Stimulated activated CD8-positive, alpha-beta memory T cell treated with anti-CD3 and anti-CD28 coated beads, Interleukin-7, amount 100 ng/mL, for 4 hours (primary cell): ENCODE data around the gene TAF3.

Experiments used
- DNase-seq, 2 donors: peaks; one replicate each; pipeline ENCODE4 v3.0.0-alpha.2; 2020; ENCODE audit warnings: low read depth in 2 of 2

Gene TAF3

DNA sequence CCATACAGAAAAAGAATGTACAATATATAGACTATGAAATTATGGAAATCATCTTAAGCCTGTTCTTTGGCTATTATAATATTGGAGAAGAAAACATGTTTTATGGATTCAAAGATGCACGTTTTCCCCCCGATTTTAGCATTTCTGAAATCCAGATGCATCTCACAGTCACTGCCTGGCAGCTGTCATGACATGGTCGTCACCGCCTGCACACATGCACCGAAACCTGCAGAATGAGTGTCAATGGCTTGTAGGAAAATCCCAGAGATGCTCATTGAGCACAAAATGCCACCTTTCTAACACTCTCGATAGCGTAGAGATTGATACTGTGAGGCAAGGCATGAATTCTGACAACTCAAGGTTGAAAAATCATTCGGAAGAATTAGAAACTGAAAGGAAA lies 115.5 kb downstream of the TAF3 start:
- DNase-seq: no peak

DNA sequence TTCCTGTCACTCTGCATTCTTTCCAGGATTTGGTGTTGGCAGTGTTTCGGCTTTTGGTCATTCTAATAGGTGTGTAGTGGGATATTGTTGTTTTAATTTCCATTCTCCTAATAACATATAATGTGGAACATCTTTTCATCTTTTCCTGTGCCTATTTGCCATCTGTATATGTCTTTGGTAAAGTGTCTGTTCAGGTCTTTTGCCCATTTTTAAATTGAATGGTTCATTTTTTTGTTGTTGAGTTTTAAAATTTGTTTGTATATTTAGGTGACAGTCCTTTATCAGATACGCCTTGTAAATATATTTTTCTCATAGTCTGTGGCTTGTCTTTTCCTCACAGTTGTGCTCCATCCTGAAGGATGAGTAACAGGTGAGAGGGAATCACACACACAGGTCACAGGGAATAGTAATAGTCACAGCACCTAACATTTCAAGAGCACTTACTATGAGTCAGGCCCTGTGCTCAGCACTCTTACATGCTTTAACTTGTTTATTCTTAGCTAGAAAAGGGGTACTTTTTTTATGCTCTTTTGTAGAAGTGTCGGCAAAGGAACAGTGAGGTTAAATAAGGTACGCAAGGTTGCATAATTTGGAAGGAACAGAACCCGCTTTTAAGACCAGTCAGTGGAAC lies 119.1 kb downstream of the TAF3 start:
- DNase-seq: no peak

DNA sequence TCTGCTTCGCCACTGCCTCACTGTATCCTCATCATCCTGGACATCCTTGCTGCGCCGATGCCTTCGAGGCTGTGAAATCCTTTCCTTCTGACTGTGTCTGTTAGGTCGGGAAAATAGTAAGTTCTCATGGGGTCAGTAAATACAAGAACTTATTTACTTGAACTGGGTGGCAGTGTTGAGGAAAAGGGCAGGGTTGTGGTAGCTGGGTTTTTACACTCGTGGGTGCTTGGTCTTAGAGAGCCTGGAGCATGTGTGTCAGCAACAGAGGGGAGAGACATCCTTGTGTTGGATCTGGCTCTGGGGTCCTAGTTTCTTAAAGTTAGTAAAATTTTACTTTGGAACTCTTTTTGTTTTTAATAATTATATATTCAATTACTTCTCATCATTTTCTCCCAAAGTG lies 123.3 kb downstream of the TAF3 start:
- DNase-seq: no peak

DNA sequence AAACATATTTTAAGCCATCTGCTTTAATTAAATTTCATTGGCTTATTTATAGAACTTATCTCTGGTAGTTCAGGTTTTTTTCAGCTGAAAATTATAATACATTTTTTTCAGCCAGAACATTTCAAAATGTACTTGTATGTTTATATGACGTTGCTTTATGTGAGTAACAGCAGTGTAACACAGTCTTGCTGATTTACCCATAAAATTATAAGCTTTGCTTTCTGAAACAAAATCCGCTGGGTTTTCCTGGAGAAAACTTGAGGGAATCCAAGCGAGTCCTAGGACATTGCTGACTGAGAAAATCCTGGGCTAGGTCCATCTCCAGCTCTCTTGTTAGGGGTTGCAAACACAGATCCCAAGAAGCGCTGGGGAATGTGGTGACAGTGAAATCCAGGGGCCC lies 124.0 kb downstream of the TAF3 start:
- DNase-seq: no peak

DNA sequence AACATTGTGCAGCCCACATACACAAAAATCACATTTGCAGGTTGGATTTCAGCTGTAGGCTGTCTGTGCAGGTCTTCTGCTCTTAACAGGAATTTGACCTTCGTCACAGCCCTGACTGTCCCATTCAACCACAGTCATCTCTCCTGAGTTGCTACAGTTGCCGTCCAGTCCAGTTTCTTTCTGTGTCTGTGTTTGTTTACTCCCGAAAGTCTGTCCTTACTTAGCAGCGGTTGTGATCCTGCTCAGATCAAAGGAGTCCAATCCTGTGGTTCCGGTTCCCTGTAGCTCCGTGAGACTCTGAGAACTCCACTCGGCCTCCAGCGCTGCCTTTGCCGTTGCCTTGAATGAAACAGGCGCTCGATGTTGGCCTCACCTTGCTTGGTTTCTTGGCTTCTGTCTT lies 124.6 kb downstream of the TAF3 start:
- no peak for DNase-seq

DNA sequence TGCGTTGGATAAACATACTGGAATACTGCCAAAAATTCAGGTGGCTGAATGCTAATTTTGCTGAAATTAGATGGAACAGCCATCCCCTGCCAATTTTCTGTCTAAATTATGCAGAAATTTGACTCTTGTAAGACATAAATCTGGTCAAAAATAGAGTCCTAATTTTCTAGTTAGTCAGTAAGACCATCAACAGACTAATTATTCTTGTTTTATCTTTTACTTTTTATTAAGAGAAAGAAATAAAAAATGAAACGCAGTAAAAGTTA lies 125.8 kb downstream of the TAF3 start:
- no peak for DNase-seq

DNA sequence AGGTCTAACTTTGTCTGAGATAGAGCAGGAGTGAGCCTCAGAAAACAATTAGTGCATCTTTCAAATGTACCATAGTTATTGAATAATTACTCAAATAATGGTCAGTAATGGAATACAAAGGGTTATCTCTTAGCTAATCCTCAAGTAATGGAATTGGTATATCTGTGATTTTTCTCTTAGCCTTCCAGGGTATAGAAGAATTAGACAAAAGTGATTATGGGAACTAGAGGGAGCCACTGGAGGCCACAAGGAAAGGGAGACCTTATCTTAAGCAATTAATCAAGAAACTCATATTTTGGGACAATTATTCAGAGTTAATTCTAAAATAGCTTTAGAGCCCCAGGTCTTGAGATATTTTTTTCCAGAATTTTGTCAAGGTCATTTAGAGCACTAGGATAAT lies 126.2 kb downstream of the TAF3 start:
- no peak for DNase-seq

DNA sequence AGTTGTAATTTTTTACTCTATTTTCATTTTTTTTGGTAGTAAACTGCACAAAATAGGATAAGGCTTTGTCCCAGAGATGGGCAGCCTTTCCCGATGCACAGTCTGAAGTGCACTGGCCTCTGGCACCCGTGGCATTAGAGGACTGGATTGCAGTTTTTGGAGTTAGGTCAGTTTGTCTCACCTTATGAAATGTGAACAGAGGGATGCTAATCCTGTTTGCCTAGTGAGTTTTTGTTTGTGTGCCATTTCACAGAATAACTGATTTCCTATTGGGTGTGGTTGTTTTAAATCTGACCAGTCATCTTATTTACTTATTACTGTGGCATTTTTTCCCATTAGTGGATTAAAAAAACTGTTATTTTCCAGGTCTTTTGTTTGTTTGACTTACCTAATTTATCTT lies 126.7 kb downstream of the TAF3 start:
- no peak for DNase-seq

DNA sequence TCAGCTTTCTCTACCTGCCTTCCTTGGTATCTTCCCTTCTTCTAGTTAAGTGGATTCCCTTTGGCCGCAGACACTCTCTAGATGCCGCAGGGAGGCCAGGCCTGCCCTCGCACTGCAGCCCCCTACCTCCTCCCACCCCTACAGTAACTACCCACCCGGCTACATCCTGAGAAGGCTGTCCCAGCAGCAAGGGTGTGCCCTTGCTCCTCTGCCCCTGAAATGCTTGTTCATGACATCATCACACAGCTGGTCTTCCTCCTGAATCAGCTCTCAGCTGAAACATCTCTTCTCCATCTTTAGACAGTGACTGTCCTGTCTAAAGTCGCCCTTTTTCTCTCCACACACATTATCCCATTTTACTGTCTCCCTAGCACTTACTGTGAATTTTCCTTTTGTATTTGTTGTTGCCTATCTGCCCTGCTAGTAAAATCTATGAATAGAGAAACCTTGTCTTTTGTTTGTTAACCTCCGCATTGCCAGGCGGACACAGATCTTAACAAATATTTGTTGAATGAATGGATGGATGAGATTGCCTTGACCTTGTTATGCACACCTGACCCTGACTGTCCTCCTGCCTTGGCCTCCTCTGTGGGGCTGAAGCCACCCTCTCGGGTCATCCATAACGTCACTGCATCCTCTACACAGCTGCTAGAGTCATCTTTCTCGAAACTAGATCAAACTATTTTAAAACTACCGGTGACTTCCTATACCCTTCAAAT lies 127.3 kb downstream of the TAF3 start:
- DNase-seq: no peak

DNA sequence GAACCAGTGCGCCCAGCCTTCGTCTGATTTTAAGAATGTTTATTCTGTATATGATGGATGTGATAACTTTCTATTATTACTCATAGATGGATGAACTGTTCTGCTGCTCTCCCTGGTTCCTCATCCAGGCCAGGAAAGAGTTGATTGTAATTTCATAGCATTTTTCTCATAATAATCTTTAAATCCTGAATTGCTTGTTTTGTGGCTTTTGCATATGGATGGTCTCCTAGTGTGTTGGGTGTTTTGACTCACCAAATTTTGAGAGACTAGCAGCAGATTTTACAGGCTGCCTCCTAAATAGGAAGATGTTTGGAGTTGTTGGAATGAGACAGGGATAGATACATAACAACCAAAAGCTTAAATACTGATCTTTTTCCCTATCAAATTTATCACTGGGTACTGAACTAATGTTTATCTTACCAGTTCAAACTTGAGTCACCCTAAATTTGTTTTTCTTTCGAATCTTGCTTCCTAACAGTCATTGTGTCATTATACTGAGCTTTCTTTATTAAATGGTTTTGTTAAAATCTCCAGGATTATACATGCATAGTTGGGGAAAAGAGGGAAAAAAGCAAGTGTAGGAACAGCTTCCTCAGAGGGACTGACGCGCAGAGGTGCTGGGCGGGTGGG lies 130.2 kb downstream of the TAF3 start:
- no peak for DNase-seq

DNA sequence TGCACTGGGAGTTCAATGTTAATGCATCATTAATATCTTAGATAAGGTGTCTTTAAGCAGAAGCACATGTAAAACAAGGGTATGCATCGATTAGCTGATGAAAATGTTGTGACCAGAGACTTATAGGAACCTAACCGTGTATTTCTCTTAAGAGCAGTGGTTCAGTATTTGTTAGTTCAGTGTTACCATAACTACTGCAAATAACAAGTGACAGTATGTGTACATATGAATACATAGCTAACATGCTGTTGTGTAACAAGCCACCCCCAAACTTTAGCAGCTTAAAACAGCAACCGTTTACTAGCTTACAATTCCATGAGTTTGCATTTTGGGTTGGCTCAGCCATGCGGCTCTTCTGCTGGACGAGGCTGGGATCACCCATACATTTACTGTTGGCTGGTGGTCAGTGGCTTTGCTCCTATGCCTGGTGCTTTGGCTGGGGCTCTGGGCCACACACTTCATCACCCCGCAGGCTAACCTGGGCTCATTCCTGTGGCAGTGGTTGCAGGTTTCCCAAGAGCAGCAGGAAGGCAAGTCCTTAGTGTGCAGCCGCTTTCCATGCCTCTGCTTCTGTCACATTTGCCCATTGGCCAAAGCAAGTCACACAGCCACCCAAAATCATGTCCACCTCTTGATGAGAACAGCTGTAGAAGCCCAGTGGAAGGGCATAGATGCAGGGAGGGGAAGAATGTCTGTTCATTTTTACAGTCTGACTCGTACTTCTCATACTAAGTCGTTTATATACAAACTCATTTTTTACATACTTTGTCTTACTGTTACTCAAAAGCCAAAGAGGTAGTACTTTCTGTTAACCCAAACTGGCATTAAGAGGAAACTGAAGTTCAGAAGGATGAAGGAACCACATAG lies 132.9 kb downstream of the TAF3 start:
- no peak for DNase-seq

DNA sequence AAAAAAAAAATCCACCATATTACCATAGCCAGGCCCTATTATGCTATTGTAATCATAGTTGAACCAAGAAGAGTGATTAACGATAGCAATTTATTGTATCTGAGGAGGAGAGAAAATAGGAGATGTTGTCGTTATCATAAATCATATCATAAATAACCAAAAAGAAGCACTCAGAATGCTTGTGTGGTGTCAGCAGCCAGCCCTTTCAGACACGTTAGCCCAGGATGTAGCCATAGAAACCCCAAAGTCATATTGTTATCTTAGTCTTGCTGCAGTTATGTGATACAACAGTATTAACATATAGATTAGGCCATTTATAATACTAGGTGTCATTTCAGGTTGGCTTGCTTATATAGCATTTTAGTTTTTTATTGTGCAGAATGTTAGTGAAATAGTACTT lies 134.0 kb downstream of the TAF3 start:
- no peak for DNase-seq

DNA sequence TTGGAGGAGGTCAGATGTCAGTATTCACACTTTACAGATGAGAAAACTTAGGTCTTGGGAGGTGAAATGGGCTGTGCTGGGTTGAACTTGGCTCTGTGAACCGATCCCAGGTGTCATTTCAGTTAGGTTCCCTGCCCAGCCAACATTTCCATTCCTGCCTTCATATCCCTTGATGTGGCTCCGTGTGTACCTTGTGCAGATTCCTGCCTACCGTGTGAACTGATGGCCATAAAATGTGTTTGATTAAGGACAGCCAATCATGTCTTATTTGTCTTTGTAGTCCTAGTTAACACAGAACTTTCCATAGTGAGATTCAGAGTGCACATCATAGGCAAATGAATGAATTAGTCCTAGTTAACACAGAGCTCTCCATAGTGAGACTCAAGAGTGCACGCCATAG lies 135.1 kb downstream of the TAF3 start:
- no peak for DNase-seq

DNA sequence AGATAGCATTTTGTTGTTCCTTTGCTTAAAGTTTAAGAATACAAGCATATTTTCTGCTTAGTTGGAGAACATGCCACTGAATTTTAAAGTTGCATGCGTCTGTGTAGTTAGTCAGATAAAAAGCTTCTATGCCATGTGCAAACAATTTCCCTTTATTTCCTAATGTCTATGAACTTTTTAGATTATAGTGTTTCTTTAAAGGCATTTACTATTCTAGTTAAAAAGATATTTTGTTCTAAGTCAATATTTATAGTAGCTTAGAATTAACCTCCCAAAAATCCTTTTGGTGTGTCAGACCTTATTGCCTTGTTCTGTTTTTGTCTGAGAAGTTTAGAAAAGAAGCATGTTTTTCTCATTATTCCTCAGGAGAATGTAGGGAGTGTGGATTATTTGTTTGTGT lies 137.1 kb downstream of the TAF3 start:
- DNase-seq: no peak

DNA sequence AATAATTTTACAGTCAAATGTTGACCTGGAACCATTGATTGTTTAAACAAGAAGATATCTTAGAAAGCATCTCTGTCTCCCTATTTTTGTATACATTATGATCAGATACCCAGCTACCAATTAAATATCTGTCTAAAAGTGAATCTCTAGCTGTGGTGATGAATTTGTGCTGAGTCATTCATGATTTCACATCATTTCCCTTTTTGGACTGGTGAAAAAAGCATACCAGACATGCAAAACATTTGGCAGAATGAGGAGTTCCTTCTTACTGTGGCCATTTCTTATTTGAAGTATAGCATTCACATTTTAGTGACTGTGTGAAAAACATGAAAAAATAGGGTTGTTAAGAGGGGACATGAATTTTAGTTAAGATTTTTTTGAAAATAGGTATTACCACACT lies 138.2 kb downstream of the TAF3 start:
- DNase-seq: no peak

DNA sequence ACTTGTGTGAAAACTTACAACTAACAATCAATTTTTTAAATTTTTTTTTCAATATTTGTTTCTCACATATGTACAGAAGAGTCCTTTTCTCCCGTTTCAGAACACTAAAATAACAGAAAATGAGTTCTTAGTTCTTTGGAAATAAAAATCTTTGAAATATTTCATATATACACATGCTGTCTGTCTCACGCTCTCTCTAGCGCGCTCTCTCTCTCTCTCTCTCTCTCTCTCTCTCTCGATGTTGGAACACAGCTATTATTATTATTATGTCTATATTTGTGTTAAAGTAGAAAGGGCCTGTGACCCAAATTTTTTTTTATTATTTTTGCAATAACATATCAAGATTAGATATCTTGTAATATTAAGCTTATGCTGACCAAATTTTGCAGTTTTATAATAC lies 139.3 kb downstream of the TAF3 start:
- no peak for DNase-seq

DNA sequence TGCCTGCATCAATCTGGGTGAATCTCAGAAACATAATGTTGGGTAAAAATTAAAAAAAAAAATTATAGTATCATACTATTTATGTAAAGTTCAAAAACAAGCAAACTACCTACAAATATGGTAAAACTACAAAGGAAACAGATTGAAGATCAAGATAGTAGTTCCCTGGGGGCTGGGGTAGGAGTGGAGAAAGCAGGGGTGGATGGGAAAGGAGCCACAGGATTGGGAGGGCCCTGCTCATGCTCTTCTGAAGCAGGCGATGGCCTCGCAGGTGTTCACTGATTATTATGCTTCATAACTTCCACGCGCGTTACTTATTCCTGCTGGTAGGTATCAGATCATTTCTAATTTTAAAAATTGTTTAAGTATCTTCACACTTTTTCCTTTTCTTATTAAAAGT lies 140.1 kb downstream of the TAF3 start:
- DNase-seq: no peak

DNA sequence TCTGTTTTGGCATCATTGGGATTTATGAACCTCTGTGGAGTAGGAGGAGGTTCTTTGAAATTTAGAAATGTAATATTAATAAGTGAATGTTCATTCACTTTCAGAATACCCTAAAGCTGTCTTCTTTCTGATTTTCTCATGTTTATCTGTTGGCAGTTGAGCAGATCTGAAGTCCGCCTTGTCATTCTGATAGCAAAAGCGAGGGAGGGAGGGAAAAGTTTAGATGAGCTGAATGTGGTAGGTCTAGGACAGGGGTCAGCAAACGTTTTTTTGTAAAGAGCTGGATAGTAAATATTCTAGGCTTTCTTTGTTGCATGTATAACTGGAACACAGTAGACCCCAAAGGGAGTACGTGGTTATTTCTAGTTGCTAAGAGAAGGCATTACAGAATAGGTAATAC lies 141.8 kb downstream of the TAF3 start:
- no peak for DNase-seq

DNA sequence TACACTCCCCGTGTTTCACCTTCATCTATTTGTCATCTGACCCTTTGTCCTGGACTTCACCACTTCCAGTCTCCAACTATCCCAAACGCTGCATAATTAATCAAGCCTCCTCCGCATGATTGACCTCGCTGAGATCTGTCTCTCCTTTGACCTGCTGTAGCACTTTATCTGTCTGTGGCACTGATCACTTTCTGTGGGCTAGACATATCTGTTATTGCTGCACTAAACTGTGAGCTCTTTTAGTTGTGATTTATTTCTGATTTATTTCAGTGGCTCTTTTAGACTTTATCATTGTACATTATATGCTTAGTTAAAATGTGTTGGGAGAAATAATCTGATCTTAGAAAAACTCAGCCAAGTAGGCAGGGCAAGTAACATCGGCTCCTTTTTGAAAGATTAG lies 144.3 kb downstream of the TAF3 start:
- no peak for DNase-seq

DNA sequence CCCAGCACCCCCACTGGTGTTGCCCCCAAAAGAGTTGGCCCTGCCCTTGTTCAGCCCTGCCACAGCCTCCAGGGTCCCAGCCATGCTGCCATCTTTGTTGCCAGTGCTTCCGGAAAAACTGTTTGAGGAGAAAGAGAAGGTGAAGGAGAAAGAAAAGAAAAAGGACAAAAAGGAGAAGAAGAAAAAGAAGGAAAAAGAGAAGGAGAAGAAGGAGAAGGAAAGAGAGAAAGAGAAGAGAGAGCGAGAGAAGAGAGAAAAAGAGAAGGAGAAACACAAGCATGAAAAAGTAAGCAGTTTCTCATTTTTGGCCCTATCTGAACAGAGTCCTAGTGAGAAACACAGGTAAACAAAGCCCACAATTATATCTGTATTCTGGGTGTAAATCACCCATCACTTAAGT lies 147.2 kb downstream of the TAF3 start:
- no peak for DNase-seq

DNA sequence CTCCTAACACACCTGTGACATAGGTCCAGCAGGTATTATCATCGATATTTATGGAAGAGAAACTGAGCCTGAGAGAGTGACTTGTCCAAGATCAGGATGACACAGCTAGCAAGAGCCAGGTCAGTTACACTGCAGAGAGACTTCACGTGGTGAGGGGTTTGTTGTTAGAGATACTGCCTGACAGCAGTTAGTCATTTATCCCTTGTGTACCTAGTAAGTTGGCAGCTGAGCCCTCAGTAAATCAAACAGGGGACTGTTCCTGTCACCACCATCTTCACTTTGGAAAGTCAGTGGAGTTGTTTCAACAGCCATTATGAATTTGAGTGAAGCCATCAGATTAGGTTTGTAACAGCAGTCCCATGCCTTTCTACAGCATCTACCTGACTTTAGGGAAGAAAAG lies 148.7 kb downstream of the TAF3 start:
- DNase-seq: no peak

DNA sequence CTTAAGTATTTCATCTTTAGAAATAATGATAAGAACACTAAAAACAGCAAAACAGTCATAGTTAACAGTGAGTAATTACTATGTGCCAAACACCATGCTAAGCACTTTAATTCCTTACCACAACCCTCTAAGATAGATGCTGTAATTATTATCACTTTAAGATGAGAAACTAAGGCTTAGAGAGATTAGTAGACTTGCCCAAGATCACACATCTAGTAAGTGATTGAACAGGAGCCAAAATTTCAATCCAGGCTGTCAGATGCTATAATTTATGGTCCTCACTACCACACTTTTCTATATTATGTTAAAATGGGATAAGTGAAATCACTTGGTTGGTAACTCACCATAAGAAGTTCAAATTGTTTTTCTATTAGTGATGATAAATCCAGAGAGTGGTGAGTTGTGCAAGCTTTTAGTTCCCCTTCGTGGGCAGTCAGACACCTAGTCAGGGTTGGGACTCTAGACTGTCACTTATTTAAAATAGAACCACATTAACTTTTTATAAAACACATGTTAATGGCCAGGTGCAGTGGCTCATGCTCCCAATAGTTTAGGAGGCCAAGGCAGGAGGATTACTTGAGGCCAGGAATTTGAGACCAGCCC lies 150.3 kb downstream of the TAF3 start:
- DNase-seq: no peak
